Heart left ventricle (tissue), 16 donors: Measurements from ENCODE around the gene PDK2. TPM values are rescaled to one million over a fixed set of nuclear protein-coding genes. Genes with fewer than 3 reads are reported as not detected.

Experiments used
- ATAC-seq, 4 donors: fragments of 200-7000 bp; cut with Tn5 transposase; one replicate each; pipeline ENCODE4 v1.9.1; 2020 to 2022; ENCODE audit warnings: moderate library complexity in 4 of 4, mild to moderate bottlenecking in 3 of 4, moderate number of reproducible peaks in 1 of 4
- DNase-seq, 5 donors: peaks; one replicate each; pipeline ENCODE4 v3.0.0-alpha.2; 2020
- H3K27ac ChIP-seq, 12 donors: fragments of 200-600 bp; sonication (generic) in 4 of 12; one replicate each; pipeline versions ENCODE4 v1.5.0 to v1.8.0; 2016 to 2022; ENCODE audit warnings: mild to moderate bottlenecking in 2 of 12
- H3K27me3 ChIP-seq, 9 donors: fragments of 200-600 bp; sonication (generic) in 2 of 9; one replicate each; pipeline versions ENCODE4 v1.5.1 to v1.8.0; 2016 to 2022; ENCODE audit warnings: mild to moderate bottlenecking in 3 of 9
- H3K36me3 ChIP-seq, 9 donors: fragments of 200-600 bp; sonication (generic) in 2 of 9; one replicate each; pipeline versions ENCODE4 v1.5.0 to v1.8.0; 2018 to 2022; ENCODE audit warnings: mild to moderate bottlenecking in 2 of 9
- H3K4me1 ChIP-seq, 12 donors: fragments of 200-600 bp; sonication (generic) in 4 of 12; one replicate each; pipeline versions ENCODE4 v1.5.0 to v1.8.0; 2016 to 2022; ENCODE audit warnings: mild to moderate bottlenecking in 3 of 12
- H3K4me3 ChIP-seq, 12 donors: fragments of 200-600 bp; sonication (generic) in 4 of 12; one replicate each; pipeline versions ENCODE4 v1.5.0 to v1.8.0; 2017 to 2022; ENCODE audit warnings: mild to moderate bottlenecking in 9 of 12, moderate library complexity in 4 of 12
- H3K9me3 ChIP-seq, 12 donors: fragments of 200-600 bp; sonication (generic) in 4 of 12; one replicate each; pipeline versions ENCODE4 v1.5.0 to v1.8.0; 2016 to 2022; ENCODE audit warnings: mild to moderate bottlenecking in 1 of 12
- POLR2A ChIP-seq, 2 donors: fragments of 450-650 bp; IDR thresholded peaks; one replicate each; pipeline ENCODE4 v1.6.1; 2017; ENCODE audit warnings: antibody characterized with exemption in 2 of 2, mild to moderate bottlenecking in 2 of 2, moderate library complexity in 2 of 2
- WGBS, 4 donors: extraction: QIAGEN DNeasy Blood & Tissue Kit in 2 of 4; methylation state at CpG; one replicate each; pipeline versions ENCODE4 v1.1.5 to v1.1.7; 2013 to 2018; 5-methylcytosine and 5-hydroxymethylcytosine counted together
- intact Hi-C, 10 donors: fragments of 100-400 bp; cut with DNase I; formaldehyde crosslinking; loops; one replicate each; pipeline versions ENCODE4 v1.11.1 to v1.14.2; 2022
- polyA plus RNA-seq, 2 donors: library from polyadenylated mRNA; stranded (reverse); fragments of 200-250 nt; gene quantifications; one replicate each; pipeline ENCODE4 v1.2.3, GENCODE V29; 2013
- total RNA-seq, 9 donors: library from RNA; depleted of rRNA in 2 of 9; stranded (reverse); fragments of >200 nt in 2 of 9; fragmentation: NEBNext Ultra II Directional in 3 of 9; extraction: Animal tissue kit (Norgen Biotek cat#: 25700) in 3 of 9; gene quantifications; one replicate each; pipeline versions ENCODE4 v1.1.0 to v1.2.4, GENCODE V29; 2016 to 2023
- TF ChIP-seq, protein P1 (sequence below), 12 donors: fragments of 200-600 bp; sonication (generic) in 4 of 12; IDR thresholded peaks; one replicate each; pipeline versions ENCODE4 v1.5.0 to v1.8.0; 2018 to 2022; ENCODE audit warnings: antibody characterized with exemption in 12 of 12, mild to moderate bottlenecking in 5 of 12
- donor health status: ischemic (EF 13 %, LVEDD 7.1; RV severe dilation, severe dysfunction).
- donor health status: healthy with polysubstance abuse.
- donor health status: DM: no; HTN: yes; CAD: no.
- donor health status: DM: no; HTN: no; CAD: no.
- donor health status: ischemic (EF 25% LVEDD 6.9; RV normal size, moderate dysfunction).
- donor health status: ischemic (EF 25% LVEDD 5.7; RV mildly dilated, moderate dysfunction).
- donor health status: healthy.
- donor health status: DM: yes; HTN: yes; CAD: no.
- donor health status: ischemic (EF 35%, LVEDD 5.7; RV mildly dilated, moderate dysfunction).
- donor health status: nonischemic (EF 11% LVEDD 7.7; RV severe dilation, severe dysfunction).
- donor health status: DM: yes; HTN: yes; CAD: no.
- donor health status: PGD.
- donor health status: ischemic (EF 29% LVEDD 5.4; RV normal size, mild dysfunction).
- donor health status: nonischemic (EF 23%, LVEDD 6.1; RV moderate dilation, normal function).

Gene PDK2
- total and polyA plus RNA-seq, 11 donors: 125 to 490 (median 187) TPM

DNA sequence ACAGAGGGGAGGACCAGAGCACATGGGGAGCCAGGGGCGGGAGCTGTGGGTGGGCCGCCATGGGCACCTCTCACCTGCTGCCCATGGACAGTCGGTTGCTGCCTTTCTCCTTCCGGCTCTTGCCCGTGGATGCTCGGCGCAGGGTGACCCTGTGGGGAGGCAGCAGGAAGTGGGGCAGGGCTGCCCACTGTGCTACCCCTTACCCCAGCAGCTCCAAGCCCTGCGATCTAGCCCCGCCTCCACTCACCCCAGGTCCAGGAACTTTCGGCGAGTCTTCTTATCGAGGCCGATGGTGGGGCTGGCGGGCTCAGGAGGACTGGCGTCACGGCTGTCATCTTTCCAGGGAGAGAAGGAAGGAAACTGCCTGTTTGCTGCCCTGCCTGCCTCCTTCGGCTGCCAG is 20.6 kb downstream of the PDK2 start:
- peaks cover 0 to 36% (median 0%) of the 10 kb centered on the region in 9 donors for H3K27me3 ChIP-seq
- TF ChIP-seq POLR2A (IDR thresholded peaks at IDR 0.05): no peak
- TF ChIP-seq, protein P1, sequence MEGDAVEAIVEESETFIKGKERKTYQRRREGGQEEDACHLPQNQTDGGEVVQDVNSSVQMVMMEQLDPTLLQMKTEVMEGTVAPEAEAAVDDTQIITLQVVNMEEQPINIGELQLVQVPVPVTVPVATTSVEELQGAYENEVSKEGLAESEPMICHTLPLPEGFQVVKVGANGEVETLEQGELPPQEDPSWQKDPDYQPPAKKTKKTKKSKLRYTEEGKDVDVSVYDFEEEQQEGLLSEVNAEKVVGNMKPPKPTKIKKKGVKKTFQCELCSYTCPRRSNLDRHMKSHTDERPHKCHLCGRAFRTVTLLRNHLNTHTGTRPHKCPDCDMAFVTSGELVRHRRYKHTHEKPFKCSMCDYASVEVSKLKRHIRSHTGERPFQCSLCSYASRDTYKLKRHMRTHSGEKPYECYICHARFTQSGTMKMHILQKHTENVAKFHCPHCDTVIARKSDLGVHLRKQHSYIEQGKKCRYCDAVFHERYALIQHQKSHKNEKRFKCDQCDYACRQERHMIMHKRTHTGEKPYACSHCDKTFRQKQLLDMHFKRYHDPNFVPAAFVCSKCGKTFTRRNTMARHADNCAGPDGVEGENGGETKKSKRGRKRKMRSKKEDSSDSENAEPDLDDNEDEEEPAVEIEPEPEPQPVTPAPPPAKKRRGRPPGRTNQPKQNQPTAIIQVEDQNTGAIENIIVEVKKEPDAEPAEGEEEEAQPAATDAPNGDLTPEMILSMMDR (IDR thresholded peaks at IDR 0.05): no peak
- ATAC-seq (peak in 1 of 4 donors; percentile 0), DNase-seq (peak in 1 of 5 donors; percentile 62)
- no peak overlapping the region for H3K27ac ChIP-seq
- H3K36me3 ChIP-seq: peaks cover 0 to 2% (median 0%) of the 10 kb centered on the region in 9 donors
- intact Hi-C loops: loop anchor here in 7 of 10 donors (5.0 to 10.0 kb wide), 3 partner anchors 47 to 67 kb away; partner anchors contain the start of gene SGCA (in 2 of the 7)
- 37 to 59% (median 52%) methylated on average over 13 to 17 of the region's 17 CpGs for WGBS, 4 donors
- H3K4me3 ChIP-seq: no peak overlapping the region
- H3K9me3 ChIP-seq: no peaks in the 10 kb centered on the region
- H3K4me1 ChIP-seq: peaks cover 6 to 67% (median 28%) of the 10 kb centered on the region in 12 donors

- intact Hi-C loops: loop anchor here in 7 of 10 donors (5.0 to 10.0 kb wide), 3 partner anchors 45 to 65 kb away; partner anchors contain the start of gene SGCA (in 2 of the 7)
- H3K9me3 ChIP-seq: no peaks in the 10 kb centered on the region
- peak overlapping the region in 9 of 12 donors; percentile 0 to 43 (median 27) for H3K4me3 ChIP-seq
- H3K36me3 ChIP-seq: no peaks in the 10 kb centered on the region
- peak overlapping the region in 2 of 12 donors; percentile 9 to 17 for H3K27ac ChIP-seq
- no peak for TF ChIP-seq POLR2A (IDR thresholded peaks at IDR 0.05)
- TF ChIP-seq, protein P1 (IDR thresholded peaks at IDR 0.05): peak; percentile 28 to 72 (median 54)
- ATAC-seq (peak in 3 of 4 donors; percentile 24 to 62 (median 55)), DNase-seq (peak; percentile 47 to 78 (median 60))
- peaks cover 0 to 36% (median 0%) of the 10 kb centered on the region in 9 donors for H3K27me3 ChIP-seq
- 12 to 31% (median 27%) methylated on average over 7 to 64 of the region's 64 CpGs for WGBS, 4 donors
- H3K4me1 ChIP-seq: peaks cover 0 to 51% (median 13%) of the 10 kb centered on the region in 12 donors
Observed at GRCh38 chr17:50117202-50118051, 22.3 kb downstream of the PDK2 start.

- Histone ChIP-seq H3K4me1 (peaks cover 0 to 42% (median 10%) of the 10 kb centered on the region in 12 donors), H3K27me3 (peaks cover 0 to 36% (median 0%) of the 10 kb centered on the region in 9 donors), H3K4me3 (no peak overlapping the region), H3K9me3 (no peaks in the 10 kb centered on the region), H3K27ac (no peak overlapping the region), H3K36me3 (no peaks in the 10 kb centered on the region)
- ATAC-seq (no peak), DNase-seq (no peak)
- intact Hi-C loops: loop anchor here in 7 of 10 donors (5.0 to 10.0 kb wide), 3 partner anchors 44 to 64 kb away; partner anchors contain the start of gene SGCA (in 2 of the 7)
- TF ChIP-seq POLR2A (IDR thresholded peaks at IDR 0.05): no peak
- TF ChIP-seq, protein P1 (IDR thresholded peaks at IDR 0.05): no peak
- 84 to 87% (median 86%) methylated on average over 18 to 23 of the region's 23 CpGs for WGBS, 4 donors
Observed at GRCh38 chr17:50118076-50118827, 23.1 kb downstream of the PDK2 start.
